Activated CD4-positive, alpha-beta T cell treated with anti-CD3 and anti-CD28 coated beads, Interleukin-2, amount 50 U/mL, for 24 hours (primary cell): ENCODE results near the gene CUL4A.

ENCODE experiments used
- DNase-seq, 2 donors: peaks; one replicate each; pipeline ENCODE4 v3.0.0-alpha.2; 2020; ENCODE audit warnings: low read depth in 1 of 2, low spot score in 1 of 2

CUL4A gene

GRCh38 chr13:113207890-113208420, 1.5 kb upstream of the CUL4A start:
- peak in 1 of 2 donors; percentile 21 for DNase-seq

- DNase-seq, result peak; percentile 83 to 95
Measured at GRCh38 chr13:113208421-113209335, 735 bp upstream of the CUL4A start, which contains the start of gene PCID2. Gene PCID2, minus strand, starts transcription at chr13:113208669. Its CDS starts 35 bp downstream, at chr13:113208634.

GRCh38 chr13:113209759-113210421, 477 bp downstream of the CUL4A start:
- peak; percentile 54 to 56 for DNase-seq

- DNase-seq, result no peak
Measured at GRCh38 chr13:113210833-113211232, 1.4 kb downstream of the CUL4A start.

GRCh38 chr13:113211774-113212173, 2.4 kb downstream of the CUL4A start:
- DNase-seq, result no peak

- no peak for DNase-seq
Measured at GRCh38 chr13:113216254-113217048, 7.0 kb downstream of the CUL4A start.

GRCh38 chr13:113218586-113218985, 9.2 kb downstream of the CUL4A start:
- no peak for DNase-seq

GRCh38 chr13:113219256-113219940, 10.0 kb downstream of the CUL4A start:
- no peak for DNase-seq

- no peak for DNase-seq
Measured at GRCh38 chr13:113220141-113220598, 10.8 kb downstream of the CUL4A start.

GRCh38 chr13:113220877-113221276, 11.5 kb downstream of the CUL4A start:
- no peak for DNase-seq

GRCh38 chr13:113223070-113223469, 13.7 kb downstream of the CUL4A start:
- no peak for DNase-seq

GRCh38 chr13:113224486-113224885, 15.1 kb downstream of the CUL4A start:
- DNase-seq, result no peak

- DNase-seq, result no peak
Measured at GRCh38 chr13:113225515-113225914, 16.1 kb downstream of the CUL4A start.

GRCh38 chr13:113226873-113227450, 17.5 kb downstream of the CUL4A start:
- DNase-seq, result no peak

- no peak for DNase-seq
Measured at GRCh38 chr13:113229161-113229560, 19.7 kb downstream of the CUL4A start.

GRCh38 chr13:113229791-113230190, 20.4 kb downstream of the CUL4A start:
- no peak for DNase-seq

GRCh38 chr13:113231306-113232207, 22.1 kb downstream of the CUL4A start:
- no peak for DNase-seq

- no peak for DNase-seq
Measured at GRCh38 chr13:113232208-113233003, 23.0 kb downstream of the CUL4A start.
